ENCODE results near the gene TMCC2. TPM values are rescaled to one million over a fixed set of nuclear protein-coding genes. Genes with fewer than 3 reads are reported as not detected.

The TMCC2 gene
- total RNA-seq, 1 donor from 2014 or later: 10.6 TPM

DNA sequence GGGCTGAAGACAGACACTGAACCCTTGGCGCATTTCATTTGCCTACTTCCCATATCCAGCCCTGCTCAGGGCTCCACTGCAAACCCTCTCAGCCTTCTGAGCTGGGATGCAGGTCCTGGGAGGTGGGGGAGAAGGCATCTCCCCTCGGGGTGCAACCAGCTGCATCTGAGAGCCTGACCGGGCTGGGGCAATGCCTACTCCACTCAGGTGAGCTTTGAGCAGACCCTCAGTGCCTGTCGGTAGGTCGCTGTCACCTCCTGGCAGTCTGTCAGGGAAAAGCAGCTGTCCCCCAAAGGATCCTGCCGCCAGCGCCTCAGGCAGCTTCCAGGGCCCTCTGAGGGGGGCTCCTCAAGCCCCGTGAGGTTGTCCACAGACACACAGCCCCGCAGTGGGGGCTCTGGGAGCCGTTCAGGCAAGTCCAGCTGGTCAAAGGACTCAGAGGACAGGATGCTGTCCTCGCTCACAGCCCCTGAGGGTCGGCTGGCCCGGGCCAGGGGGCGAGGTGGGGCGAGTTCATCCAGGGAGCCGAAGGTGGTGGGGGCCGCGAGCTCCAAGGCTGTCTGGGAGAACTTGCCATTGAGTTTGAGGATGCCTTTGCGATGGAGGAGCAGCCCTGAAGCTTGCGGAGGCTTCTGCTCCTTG, 75.6 kb downstream of the TMCC2 start:
- no peak overlapping the region for H3K9ac ChIP-seq (ENCODE audit: low read length)

DNA sequence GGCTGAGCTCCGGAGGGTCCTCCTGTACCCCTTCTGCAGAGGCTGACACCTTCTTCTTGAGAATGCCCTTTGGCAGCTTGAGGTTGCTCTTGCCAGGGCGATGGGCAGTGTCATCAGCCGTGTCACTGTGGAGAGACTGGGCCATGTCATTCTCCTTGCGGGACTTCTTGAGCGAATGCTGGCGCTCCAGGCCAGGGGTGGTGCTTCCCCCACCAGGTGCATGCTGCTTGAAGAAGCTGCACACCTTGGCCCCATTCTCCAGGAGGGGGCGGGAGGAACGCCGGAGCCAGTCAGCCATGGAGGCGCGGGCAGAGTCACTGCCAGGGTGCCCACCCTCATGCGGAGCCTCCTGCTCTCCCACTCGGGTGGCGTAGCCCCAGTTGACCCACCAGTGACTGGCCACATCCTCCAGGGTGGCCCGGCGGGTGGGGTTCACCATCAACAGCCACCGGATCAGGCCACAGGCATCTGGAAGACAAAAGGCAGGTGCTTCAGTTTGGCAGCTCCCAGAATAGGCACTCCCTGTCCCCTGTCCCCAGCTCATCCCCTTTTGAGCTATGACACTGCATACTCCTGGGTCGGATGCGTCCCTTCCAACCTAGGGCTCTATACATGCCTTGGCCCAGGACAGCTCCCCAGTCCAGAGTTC, 76.4 kb downstream of the TMCC2 start:
- Mint-ChIP-seq H3K4me3 (ENCODE audit: unreplicated experiment) (no peak overlapping the region), H3K9me3 (ENCODE audit: unreplicated experiment) (peaks cover 2% of the 10 kb centered on the region), H3K4me1 (ENCODE audit: low read depth, unreplicated experiment) (peaks cover 40% of the 10 kb centered on the region), H3K27ac (ENCODE audit: unreplicated experiment) (no peak overlapping the region), H3K27me3 (ENCODE audit: low read depth, unreplicated experiment) (no peaks in the 10 kb centered on the region), H3K36me3 (ENCODE audit: low read depth, unreplicated experiment) (peaks cover 44% of the 10 kb centered on the region)
- H3K27me3 ChIP-seq (ENCODE audit: insufficient read depth, low read length): no peaks in the 10 kb centered on the region
- H2AFZ ChIP-seq (ENCODE audit: low read depth, low read length): no peak overlapping the region
- H3K4me2 ChIP-seq (ENCODE audit: low read length): no peak overlapping the region
- TF ChIP-seq, protein P1, sequence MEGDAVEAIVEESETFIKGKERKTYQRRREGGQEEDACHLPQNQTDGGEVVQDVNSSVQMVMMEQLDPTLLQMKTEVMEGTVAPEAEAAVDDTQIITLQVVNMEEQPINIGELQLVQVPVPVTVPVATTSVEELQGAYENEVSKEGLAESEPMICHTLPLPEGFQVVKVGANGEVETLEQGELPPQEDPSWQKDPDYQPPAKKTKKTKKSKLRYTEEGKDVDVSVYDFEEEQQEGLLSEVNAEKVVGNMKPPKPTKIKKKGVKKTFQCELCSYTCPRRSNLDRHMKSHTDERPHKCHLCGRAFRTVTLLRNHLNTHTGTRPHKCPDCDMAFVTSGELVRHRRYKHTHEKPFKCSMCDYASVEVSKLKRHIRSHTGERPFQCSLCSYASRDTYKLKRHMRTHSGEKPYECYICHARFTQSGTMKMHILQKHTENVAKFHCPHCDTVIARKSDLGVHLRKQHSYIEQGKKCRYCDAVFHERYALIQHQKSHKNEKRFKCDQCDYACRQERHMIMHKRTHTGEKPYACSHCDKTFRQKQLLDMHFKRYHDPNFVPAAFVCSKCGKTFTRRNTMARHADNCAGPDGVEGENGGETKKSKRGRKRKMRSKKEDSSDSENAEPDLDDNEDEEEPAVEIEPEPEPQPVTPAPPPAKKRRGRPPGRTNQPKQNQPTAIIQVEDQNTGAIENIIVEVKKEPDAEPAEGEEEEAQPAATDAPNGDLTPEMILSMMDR (IDR thresholded peaks at IDR 0.05; ENCODE audit: insufficient read depth, low read depth, low read length): no peak
- no peak for TF ChIP-seq EZH2 (IDR thresholded peaks at IDR 0.05; ENCODE audit: insufficient read depth, low read length)
- H3K9me3 ChIP-seq (ENCODE audit: insufficient read depth, low read depth, low read length): no peaks in the 10 kb centered on the region
- H3K79me2 ChIP-seq (ENCODE audit: insufficient read depth, low read length): peaks cover 28% of the 10 kb centered on the region
- peaks cover 39% of the 10 kb centered on the region for H3K4me1 ChIP-seq (ENCODE audit: insufficient read depth, low read length)
- no peak for FAIRE-seq
- DNase-seq (ENCODE audit: low read depth): no peak
- H3K9ac ChIP-seq (ENCODE audit: low read length): no peak overlapping the region
- peaks cover 35% of the 10 kb centered on the region for H3K36me3 ChIP-seq (ENCODE audit: insufficient read depth, low read length)
- H3K4me3 ChIP-seq (ENCODE audit: insufficient read depth, low read depth, low read length): no peak overlapping the region
- H4K20me1 ChIP-seq (ENCODE audit: insufficient read depth, low read length): peaks cover 4% of the 10 kb centered on the region
- no peak overlapping the region for H3K27ac ChIP-seq (ENCODE audit: low read depth, low read length)

More for the DNA sequence above, 75.6 kb downstream of the TMCC2 start:
- FAIRE-seq: no peak
- no peaks in the 10 kb centered on the region for H3K27me3 Mint-ChIP-seq (ENCODE audit: low read depth, unreplicated experiment)
- H3K4me3 Mint-ChIP-seq (ENCODE audit: unreplicated experiment): no peak overlapping the region
- Histone ChIP-seq H3K4me3 (ENCODE audit: insufficient read depth, low read depth, low read length) (no peak overlapping the region), H3K9me3 (ENCODE audit: insufficient read depth, low read depth, low read length) (no peaks in the 10 kb centered on the region), H3K27ac (ENCODE audit: low read depth, low read length) (peak overlapping the region; percentile 39), H3K79me2 (ENCODE audit: insufficient read depth, low read length) (peaks cover 20% of the 10 kb centered on the region), H2AFZ (ENCODE audit: low read depth, low read length) (no peak overlapping the region), H3K4me1 (ENCODE audit: insufficient read depth, low read length) (peaks cover 45% of the 10 kb centered on the region), H3K4me2 (ENCODE audit: low read length) (no peak overlapping the region), H3K27me3 (ENCODE audit: insufficient read depth, low read length) (no peaks in the 10 kb centered on the region), H3K36me3 (ENCODE audit: insufficient read depth, low read length) (peaks cover 30% of the 10 kb centered on the region), H4K20me1 (ENCODE audit: insufficient read depth, low read length) (no peaks in the 10 kb centered on the region)
- TF ChIP-seq, protein P1 (IDR thresholded peaks at IDR 0.05; ENCODE audit: insufficient read depth, low read depth, low read length): no peak
- TF ChIP-seq EZH2 (IDR thresholded peaks at IDR 0.05; ENCODE audit: insufficient read depth, low read length): no peak
- peaks cover 2% of the 10 kb centered on the region for H3K9me3 Mint-ChIP-seq (ENCODE audit: unreplicated experiment)
- H3K4me1 Mint-ChIP-seq (ENCODE audit: low read depth, unreplicated experiment): peaks cover 46% of the 10 kb centered on the region
- DNase-seq (ENCODE audit: low read depth): no peak
- no peak overlapping the region for H3K27ac Mint-ChIP-seq (ENCODE audit: unreplicated experiment)
- H3K36me3 Mint-ChIP-seq (ENCODE audit: low read depth, unreplicated experiment): peaks cover 38% of the 10 kb centered on the region

DNA sequence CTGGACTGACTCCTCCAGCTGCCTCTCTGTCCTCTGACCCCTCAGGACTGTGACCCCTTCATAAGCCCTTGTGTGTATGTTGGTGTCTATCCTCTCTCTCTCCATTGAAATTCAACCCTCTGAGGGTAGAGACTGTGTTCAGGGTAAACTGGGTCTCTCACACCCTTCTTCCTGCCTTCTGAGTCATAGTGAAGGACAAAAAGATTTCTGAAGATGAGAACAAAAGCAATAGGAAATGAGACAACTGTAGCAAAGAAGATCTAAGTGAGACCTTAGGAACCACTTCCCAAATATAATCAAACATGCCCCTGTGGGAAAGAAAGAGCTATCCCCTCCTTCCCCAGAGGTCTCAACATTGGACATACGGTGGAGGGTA, 76.9 kb downstream of the TMCC2 start:
- DNase-seq (ENCODE audit: low read depth) (no peak), FAIRE-seq (no peak)
- no peak overlapping the region for H3K4me2 ChIP-seq (ENCODE audit: low read length)
- no peak for TF ChIP-seq EZH2 (IDR thresholded peaks at IDR 0.05; ENCODE audit: insufficient read depth, low read length)
- TF ChIP-seq, protein P1 (IDR thresholded peaks at IDR 0.05; ENCODE audit: insufficient read depth, low read depth, low read length): no peak
- no peak overlapping the region for H3K4me3 ChIP-seq (ENCODE audit: insufficient read depth, low read depth, low read length)
- Mint-ChIP-seq H3K4me1 (ENCODE audit: low read depth, unreplicated experiment) (peaks cover 40% of the 10 kb centered on the region), H3K36me3 (ENCODE audit: low read depth, unreplicated experiment) (peaks cover 46% of the 10 kb centered on the region), H3K9me3 (ENCODE audit: unreplicated experiment) (peaks cover 2% of the 10 kb centered on the region), H3K27me3 (ENCODE audit: low read depth, unreplicated experiment) (no peaks in the 10 kb centered on the region), H3K27ac (ENCODE audit: unreplicated experiment) (peak overlapping the region; percentile 92), H3K4me3 (ENCODE audit: unreplicated experiment) (no peak overlapping the region)
- peaks cover 35% of the 10 kb centered on the region for H3K36me3 ChIP-seq (ENCODE audit: insufficient read depth, low read length)
- no peak overlapping the region for H2AFZ ChIP-seq (ENCODE audit: low read depth, low read length)
- H3K27me3 ChIP-seq (ENCODE audit: insufficient read depth, low read length): no peaks in the 10 kb centered on the region
- peaks cover 37% of the 10 kb centered on the region for H3K4me1 ChIP-seq (ENCODE audit: insufficient read depth, low read length)
- H3K9ac ChIP-seq (ENCODE audit: low read length): no peak overlapping the region
- peaks cover 31% of the 10 kb centered on the region for H3K79me2 ChIP-seq (ENCODE audit: insufficient read depth, low read length)
- peaks cover 4% of the 10 kb centered on the region for H4K20me1 ChIP-seq (ENCODE audit: insufficient read depth, low read length)
- no peak overlapping the region for H3K27ac ChIP-seq (ENCODE audit: low read depth, low read length)
- H3K9me3 ChIP-seq (ENCODE audit: insufficient read depth, low read depth, low read length): no peaks in the 10 kb centered on the region

Measured in astrocyte (in vitro differentiated cells and primary cell).